ENCODE data around the gene GABRR3.

DNA sequence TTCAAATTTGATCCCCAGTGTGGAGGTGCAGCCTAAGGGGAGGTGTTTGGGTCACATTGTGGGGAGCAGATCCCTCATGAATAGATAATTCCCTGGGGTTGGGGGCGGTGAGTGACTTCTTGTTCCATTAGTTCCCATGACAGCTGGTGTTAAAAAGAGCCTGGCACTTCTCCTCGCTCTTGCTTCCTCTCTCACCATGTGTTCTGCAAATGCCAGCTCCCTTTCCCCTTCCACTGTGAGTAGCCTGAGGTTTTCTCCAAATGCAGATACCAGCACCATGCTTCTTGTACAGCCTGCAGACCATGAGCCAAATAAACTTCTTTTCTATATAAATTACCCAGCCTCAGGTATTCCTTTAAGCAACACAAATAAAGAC is 86.0 kb downstream of the GABRR3 start:
- TF ChIP-seq, protein P1, sequence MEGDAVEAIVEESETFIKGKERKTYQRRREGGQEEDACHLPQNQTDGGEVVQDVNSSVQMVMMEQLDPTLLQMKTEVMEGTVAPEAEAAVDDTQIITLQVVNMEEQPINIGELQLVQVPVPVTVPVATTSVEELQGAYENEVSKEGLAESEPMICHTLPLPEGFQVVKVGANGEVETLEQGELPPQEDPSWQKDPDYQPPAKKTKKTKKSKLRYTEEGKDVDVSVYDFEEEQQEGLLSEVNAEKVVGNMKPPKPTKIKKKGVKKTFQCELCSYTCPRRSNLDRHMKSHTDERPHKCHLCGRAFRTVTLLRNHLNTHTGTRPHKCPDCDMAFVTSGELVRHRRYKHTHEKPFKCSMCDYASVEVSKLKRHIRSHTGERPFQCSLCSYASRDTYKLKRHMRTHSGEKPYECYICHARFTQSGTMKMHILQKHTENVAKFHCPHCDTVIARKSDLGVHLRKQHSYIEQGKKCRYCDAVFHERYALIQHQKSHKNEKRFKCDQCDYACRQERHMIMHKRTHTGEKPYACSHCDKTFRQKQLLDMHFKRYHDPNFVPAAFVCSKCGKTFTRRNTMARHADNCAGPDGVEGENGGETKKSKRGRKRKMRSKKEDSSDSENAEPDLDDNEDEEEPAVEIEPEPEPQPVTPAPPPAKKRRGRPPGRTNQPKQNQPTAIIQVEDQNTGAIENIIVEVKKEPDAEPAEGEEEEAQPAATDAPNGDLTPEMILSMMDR (IDR thresholded peaks at IDR 0.05 in 8 of 11, conservative IDR thresholded peaks at IDR 0.05 in 3 of 11): no peak
- no peak for TF ChIP-seq POLR2A (IDR thresholded peaks at IDR 0.05)
- TF ChIP-seq POLR2AphosphoS5 (IDR thresholded peaks at IDR 0.05): no peak

Measured in spleen (tissue), 7 donors.